ENCODE data around the gene DKK1.

The DKK1 gene

GRCh38 chr10:52276986-52277385 is 37.1 kb upstream of the DKK1 start:
- no peak overlapping the region for H3K27ac ChIP-seq
- TF ChIP-seq, protein P1, sequence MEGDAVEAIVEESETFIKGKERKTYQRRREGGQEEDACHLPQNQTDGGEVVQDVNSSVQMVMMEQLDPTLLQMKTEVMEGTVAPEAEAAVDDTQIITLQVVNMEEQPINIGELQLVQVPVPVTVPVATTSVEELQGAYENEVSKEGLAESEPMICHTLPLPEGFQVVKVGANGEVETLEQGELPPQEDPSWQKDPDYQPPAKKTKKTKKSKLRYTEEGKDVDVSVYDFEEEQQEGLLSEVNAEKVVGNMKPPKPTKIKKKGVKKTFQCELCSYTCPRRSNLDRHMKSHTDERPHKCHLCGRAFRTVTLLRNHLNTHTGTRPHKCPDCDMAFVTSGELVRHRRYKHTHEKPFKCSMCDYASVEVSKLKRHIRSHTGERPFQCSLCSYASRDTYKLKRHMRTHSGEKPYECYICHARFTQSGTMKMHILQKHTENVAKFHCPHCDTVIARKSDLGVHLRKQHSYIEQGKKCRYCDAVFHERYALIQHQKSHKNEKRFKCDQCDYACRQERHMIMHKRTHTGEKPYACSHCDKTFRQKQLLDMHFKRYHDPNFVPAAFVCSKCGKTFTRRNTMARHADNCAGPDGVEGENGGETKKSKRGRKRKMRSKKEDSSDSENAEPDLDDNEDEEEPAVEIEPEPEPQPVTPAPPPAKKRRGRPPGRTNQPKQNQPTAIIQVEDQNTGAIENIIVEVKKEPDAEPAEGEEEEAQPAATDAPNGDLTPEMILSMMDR (IDR thresholded peaks at IDR 0.05) = no peak

DNA sequence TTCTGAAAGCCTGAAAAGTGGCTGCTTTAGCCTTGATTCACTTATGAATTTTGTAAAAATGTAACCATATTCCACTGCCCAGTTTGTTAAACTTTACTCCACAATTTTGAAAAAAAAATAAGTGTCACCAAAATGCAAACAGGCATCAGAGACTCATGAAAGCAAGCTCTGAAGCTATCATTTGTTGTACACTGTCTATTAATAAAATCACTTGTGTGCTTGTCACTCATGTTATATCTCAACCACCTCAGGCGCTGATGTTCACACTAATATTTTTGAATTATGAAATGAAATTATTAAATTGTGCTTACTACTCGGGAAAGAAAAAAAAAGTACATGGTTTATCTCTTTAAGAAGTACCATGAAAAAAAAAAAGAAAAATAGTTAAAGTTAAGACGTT is 34.5 kb upstream of the DKK1 start:
- H3K27ac ChIP-seq = no peak overlapping the region
- TF ChIP-seq ZFX (IDR thresholded peaks at IDR 0.05; ENCODE audit: borderline replicate concordance) = no peak

- TF ChIP-seq, protein P1 (IDR thresholded peaks at IDR 0.05) = no peak
- no peak overlapping the region for H3K27ac ChIP-seq
Observed at GRCh38 chr10:52280051-52280450, 34.0 kb upstream of the DKK1 start.

DNA sequence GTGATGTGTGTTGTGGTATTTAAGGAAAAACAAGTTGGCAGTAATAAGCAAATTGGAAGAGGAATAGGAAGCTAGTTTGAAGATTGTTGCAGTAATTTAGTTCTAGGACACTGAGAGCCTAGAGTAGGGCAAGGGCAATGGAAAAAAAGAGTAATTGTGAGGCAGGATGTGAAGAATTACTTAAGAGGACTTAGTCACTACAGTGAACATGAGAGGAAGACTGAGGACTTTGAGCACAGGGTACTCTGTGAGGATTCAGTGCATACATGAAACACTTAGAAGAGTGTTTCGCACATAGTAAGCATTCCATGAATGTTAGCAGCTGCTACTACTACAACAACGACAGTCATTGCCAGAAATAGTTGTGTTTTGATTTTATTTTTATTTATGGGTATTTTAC is 30.9 kb upstream of the DKK1 start:
- TF ChIP-seq ZFX (IDR thresholded peaks at IDR 0.05; ENCODE audit: borderline replicate concordance) = no peak
- TF ChIP-seq, protein P1 (IDR thresholded peaks at IDR 0.05) = no peak
- no peak overlapping the region for H3K27ac ChIP-seq

DNA sequence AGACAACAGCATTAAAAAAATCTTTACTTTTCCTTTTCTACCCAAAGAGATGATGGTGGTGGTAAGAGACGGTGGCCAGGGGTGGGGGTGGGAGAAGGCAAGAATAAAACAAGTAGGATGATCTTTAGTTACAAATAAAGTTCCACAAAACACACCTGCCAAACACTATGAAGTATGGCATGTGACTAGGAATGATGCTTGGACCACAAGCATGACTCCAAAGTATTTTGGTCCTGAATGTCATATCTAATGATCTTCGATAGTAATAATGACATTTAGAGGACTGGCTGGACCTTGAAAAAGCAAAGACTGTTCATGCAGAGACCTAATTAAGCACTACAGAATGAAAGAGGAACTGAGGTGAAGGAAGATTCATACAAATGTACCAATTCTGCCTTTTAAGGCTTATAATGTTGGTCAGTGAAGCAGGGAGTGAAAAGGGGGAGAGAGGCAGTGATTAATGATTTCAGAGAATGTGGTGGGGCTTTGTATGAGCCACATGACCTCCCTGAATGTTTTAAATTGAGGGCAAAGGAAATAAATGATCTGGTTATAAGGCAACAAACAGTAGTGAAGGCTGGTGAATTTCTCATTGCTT is 29.6 kb upstream of the DKK1 start:
- no peak for TF ChIP-seq ZFX (IDR thresholded peaks at IDR 0.05; ENCODE audit: borderline replicate concordance)
- TF ChIP-seq, protein P1 (IDR thresholded peaks at IDR 0.05) = no peak
- H3K27ac ChIP-seq = no peak overlapping the region

DNA sequence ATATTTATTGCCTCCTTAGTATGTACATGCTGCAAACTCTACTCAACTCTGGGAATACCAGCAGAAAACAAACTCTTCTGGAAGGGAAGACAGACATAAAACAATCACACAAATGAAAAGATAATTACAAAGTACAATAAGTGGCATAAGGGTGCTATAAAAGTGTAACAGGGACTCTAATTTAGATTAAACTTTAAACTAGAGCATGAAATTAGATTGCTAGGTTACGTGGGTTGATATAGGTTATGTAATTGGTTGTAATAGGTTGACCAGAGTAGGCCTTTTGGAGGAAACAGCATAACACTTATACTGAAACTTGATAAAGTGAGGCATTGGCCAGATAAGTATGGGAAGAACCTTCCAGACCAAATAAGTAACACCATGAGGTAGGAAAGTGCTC is 26.2 kb upstream of the DKK1 start:
- TF ChIP-seq ZFX (IDR thresholded peaks at IDR 0.05; ENCODE audit: borderline replicate concordance) = no peak
- TF ChIP-seq, protein P1 (IDR thresholded peaks at IDR 0.05) = no peak
- H3K27ac ChIP-seq = no peak overlapping the region

GRCh38 chr10:52297747-52298146 is 16.3 kb upstream of the DKK1 start:
- TF ChIP-seq, protein P1 (IDR thresholded peaks at IDR 0.05) = no peak
- TF ChIP-seq ZFX (IDR thresholded peaks at IDR 0.05; ENCODE audit: borderline replicate concordance) = no peak
- H3K27ac ChIP-seq = no peak overlapping the region

DNA sequence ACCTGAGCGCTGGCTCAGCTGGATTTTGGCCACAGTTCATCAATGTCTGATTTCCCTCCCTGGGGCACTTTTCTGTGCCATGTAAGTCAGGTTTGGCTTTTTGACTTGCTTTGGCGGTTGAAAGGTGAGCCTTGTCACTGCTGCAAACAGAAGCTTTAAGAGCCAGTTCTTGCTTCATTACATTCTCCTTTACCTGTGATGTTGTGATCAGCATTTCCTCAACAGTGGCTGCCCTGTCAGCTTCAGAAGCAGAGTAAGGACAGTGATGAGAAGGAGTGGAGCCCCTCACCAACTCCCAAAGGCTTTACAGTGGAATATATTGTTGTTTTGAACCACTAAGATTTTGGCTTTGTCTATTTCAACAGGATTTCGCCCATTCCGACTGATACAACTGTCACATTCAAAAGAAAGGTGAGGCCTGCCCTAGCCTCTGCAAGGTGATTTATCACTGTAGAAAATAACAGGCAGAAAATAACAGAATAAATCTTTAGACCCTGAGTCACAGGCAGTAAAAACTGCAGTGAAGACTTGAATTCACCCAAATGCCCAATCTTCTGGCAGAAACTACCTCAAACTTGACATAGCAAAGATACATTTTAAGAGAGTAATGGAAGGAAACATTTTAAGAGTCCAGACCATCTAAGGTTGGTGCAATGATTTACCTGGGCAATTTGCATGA is 13.3 kb upstream of the DKK1 start:
- TF ChIP-seq ZFX (IDR thresholded peaks at IDR 0.05; ENCODE audit: borderline replicate concordance) = no peak
- TF ChIP-seq, protein P1 (IDR thresholded peaks at IDR 0.05) = no peak

More for the DNA sequence above, 13.3 kb upstream of the DKK1 start:
- H3K27ac ChIP-seq = peak overlapping the region; percentile 32

Measured in 22Rv1 (cell line).